CD14-positive monocyte (primary cell): ENCODE measurements around the gene CD200R1. TPM values are rescaled to one million over a fixed set of nuclear protein-coding genes. Genes with fewer than 3 reads are reported as not detected.

Source experiments
- DNase-seq, 3 donors: peaks; one replicate each; pipeline ENCODE4 v3.0.0-alpha.2; 2011 to 2022
- H2AFZ ChIP-seq: 2 replicates; pipeline ENCODE4 v1.6.0; 2012; ENCODE audit warnings: mild to moderate bottlenecking, low read depth, low read length, inconsistent platforms; ENCODE audit not compliant: insufficient read depth, poor library complexity, severe bottlenecking
- H3K27ac ChIP-seq, 2 donors: 1 replicate in 1 of 2; 2 replicates in 1 of 2; pipeline ENCODE4 v1.5.1; 2012 to 2013; ENCODE audit warnings: low read length in 2 of 2, control low read depth in 1 of 2, inconsistent platforms in 1 of 2, low read depth in 1 of 2, mild to moderate bottlenecking in 1 of 2
- H3K27me3 ChIP-seq, 2 donors: one replicate each; pipeline versions ENCODE4 v1.6.0 to v1.6.1; 2011 to 2013; ENCODE audit warnings: low read length in 2 of 2; ENCODE audit not compliant: control insufficient read depth in 2 of 2, insufficient read depth in 2 of 2
- H3K36me3 ChIP-seq, 2 donors: replicated peaks in 1 of 2; 1 replicate in 1 of 2; 2 replicates in 1 of 2; pipeline versions ENCODE4 v1.5.1 to v1.6.1; 2012 to 2013; ENCODE audit warnings: low read length in 2 of 2, control low read depth in 1 of 2, inconsistent platforms in 1 of 2, mild to moderate bottlenecking in 1 of 2; ENCODE audit not compliant: insufficient read depth in 2 of 2, control insufficient read depth in 1 of 2
- H3K4me1 ChIP-seq, 2 donors: 1 replicate in 1 of 2; 2 replicates in 1 of 2; pipeline versions ENCODE4 v1.5.1 to v1.6.1; 2012 to 2013; ENCODE audit warnings: low read length in 2 of 2, control low read depth in 1 of 2, inconsistent platforms in 1 of 2, mild to moderate bottlenecking in 1 of 2, moderate library complexity in 1 of 2; ENCODE audit not compliant: insufficient read depth in 2 of 2, control insufficient read depth in 1 of 2
- H3K4me2 ChIP-seq: replicated peaks from 2 replicates; pipeline ENCODE3; 2012; ENCODE audit warnings: low read length, moderate library complexity, mild to moderate bottlenecking; ENCODE audit not compliant: poor library complexity, severe bottlenecking; ENCODE audit errors: extremely low read depth
- H3K4me3 ChIP-seq, 3 experiments: fragments of 200-600 bp in 1 of 3; sonication (generic) in 1 of 3; replicated peaks in 1 of 3; 1 replicate in 2 of 3; 2 replicates in 1 of 3; pipeline ENCODE4 v1.5.1; 2011 to 2013; ENCODE audit warnings: low read length in 3 of 3, mild to moderate bottlenecking in 3 of 3, control low read depth in 2 of 3, low read depth in 2 of 3, inconsistent platforms in 1 of 3, moderate library complexity in 1 of 3
- H3K79me2 ChIP-seq: 2 replicates; pipeline ENCODE4 v1.6.0; 2012; ENCODE audit warnings: mild to moderate bottlenecking, control low read depth, inconsistent platforms, low read length, moderate library complexity; ENCODE audit not compliant: insufficient read depth
- H3K9ac ChIP-seq: 2 replicates; pipeline ENCODE4 v1.6.0; 2017; ENCODE audit warnings: low read length, mild to moderate bottlenecking; ENCODE audit not compliant: insufficient read depth, poor library complexity, severe bottlenecking
- H3K9me3 ChIP-seq, 2 donors: replicated peaks in 1 of 2; 1 replicate in 1 of 2; 2 replicates in 1 of 2; pipeline versions ENCODE4 v1.5.1 to v1.6.1; 2012 to 2013; ENCODE audit warnings: low read length in 2 of 2, control low read depth in 1 of 2; ENCODE audit not compliant: control insufficient read depth in 1 of 2, insufficient read depth in 1 of 2
- H4K20me1 ChIP-seq: 2 replicates; pipeline ENCODE4 v1.6.0; 2012; ENCODE audit warnings: mild to moderate bottlenecking, low read length, control low read depth, moderate library complexity; ENCODE audit not compliant: insufficient read depth
- H3K27ac Mint-ChIP-seq, 7 donors: one replicate each; pipeline ENCODE4 v1.8.0; 2020; ENCODE audit warnings: mild to moderate bottlenecking in 7 of 7, mixed read lengths in 7 of 7, moderate library complexity in 6 of 7, inconsistent platforms in 2 of 7
- H3K27me3 Mint-ChIP-seq, 3 donors: one replicate each; pipeline ENCODE4 v1.8.0; 2021 to 2022; ENCODE audit warnings: low read depth in 3 of 3, mild to moderate bottlenecking in 3 of 3, mixed read lengths in 3 of 3, moderate library complexity in 3 of 3, inconsistent platforms in 1 of 3
- H3K36me3 Mint-ChIP-seq, 2 donors: one replicate each; pipeline ENCODE4 v1.8.0; 2020; ENCODE audit warnings: mixed read lengths in 2 of 2, inconsistent platforms in 1 of 2, mild to moderate bottlenecking in 1 of 2
- H3K4me1 Mint-ChIP-seq: one replicate; pipeline ENCODE4 v1.8.0; 2020; ENCODE audit warnings: mild to moderate bottlenecking, mixed read lengths
- H3K4me3 Mint-ChIP-seq, 2 donors: one replicate each; pipeline ENCODE4 v1.8.0; 2020; ENCODE audit warnings: mild to moderate bottlenecking in 2 of 2, mixed read lengths in 2 of 2, moderate library complexity in 1 of 2
- H3K9me3 Mint-ChIP-seq, 7 donors: one replicate each; pipeline ENCODE4 v1.8.0; 2020 to 2022; ENCODE audit warnings: mixed read lengths in 7 of 7, mild to moderate bottlenecking in 6 of 7, moderate library complexity in 6 of 7, inconsistent platforms in 2 of 7
- CTCF ChIP-seq: fragments of 200-600 bp; IDR thresholded peaks from one replicate; pipeline ENCODE4 v1.8.0; 2022; ENCODE audit warnings: antibody characterized with exemption, mild to moderate bottlenecking
- WGBS: methylation state at CpG from one replicate; pipeline ENCODE4 v1.1.5; 2013; ENCODE audit warnings: missing lambda C conversion rate; ENCODE audit not compliant: insufficient coverage; 5-methylcytosine and 5-hydroxymethylcytosine counted together
- intact Hi-C, 2 donors: fragments of 100-400 bp; cut with micrococcal nuclease; formaldehyde crosslinking; loops; one replicate each; pipeline versions ENCODE4 v1.15.0 to v1.15.1; 2023
- polyA plus RNA-seq, 3 donors: library from polyadenylated mRNA; depleted of rRNA in 1 of 3; unstranded in 2 of 3; stranded (reverse) in 1 of 3; fragments of 300-500 nt in 2 of 3; fragments of >200 nt in 1 of 3; fragmentation: Illumina TruSeq in 2 of 3; gene quantifications; 1 replicate in 2 of 3; 2 replicates in 1 of 3; pipeline ENCODE4 v1.2.3, GENCODE V29; 2012 to 2021

Gene CD200R1
- polyA plus RNA-seq, 3 donors = 1.5 to 9.0 (median 1.6) TPM

DNA sequence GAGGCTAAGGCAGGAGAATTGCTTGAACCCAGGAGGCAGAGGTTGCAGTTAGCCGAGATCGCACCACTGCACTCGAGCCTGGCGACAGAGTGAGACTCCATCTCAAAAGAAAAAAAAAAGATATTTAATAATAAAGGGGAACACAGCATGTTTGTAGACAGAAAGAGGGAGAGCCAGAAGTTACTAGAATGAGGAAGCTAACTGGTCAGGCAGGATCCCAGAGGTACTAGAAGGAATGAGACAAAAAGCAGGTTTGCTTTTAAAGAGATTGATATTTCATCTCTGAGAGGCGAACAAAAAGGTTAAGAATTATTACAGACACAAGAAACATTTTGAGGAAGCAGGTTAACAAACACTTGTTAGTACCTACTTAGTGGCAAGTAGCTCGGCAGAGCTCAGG is 9.2 kb downstream of the CD200R1 start:
- peaks cover 7 to 14% of the 10 kb centered on the region in 2 donors for H3K9me3 ChIP-seq
- TF ChIP-seq CTCF = no peak
- peaks cover 6 to 21% (median 16%) of the 10 kb centered on the region in 7 donors for H3K9me3 Mint-ChIP-seq
- H3K27me3 Mint-ChIP-seq = peaks cover 0 to 1% (median 0%) of the 10 kb centered on the region in 3 donors
- peak; percentile 27 to 48 (median 38) for DNase-seq
- H3K4me2 ChIP-seq = peak overlapping the region; percentile 58
- intact Hi-C loops = loop anchor here (5.0 to 10.0 kb wide), 2 partner anchors 91 to 153 kb away; no protein-coding TSS in a partner anchor
- H3K4me3 Mint-ChIP-seq = peak overlapping the region in 1 of 2 donors; percentile 70
- H3K79me2 ChIP-seq = no peaks in the 10 kb centered on the region
- no peak overlapping the region for H2AFZ ChIP-seq
- no peaks in the 10 kb centered on the region for H3K27me3 ChIP-seq
- peaks cover 8 to 25% of the 10 kb centered on the region in 2 donors for H3K36me3 Mint-ChIP-seq
- peaks cover 41 to 49% of the 10 kb centered on the region in 2 donors for H3K4me1 ChIP-seq
- no peaks in the 10 kb centered on the region for H3K36me3 ChIP-seq
- no peaks in the 10 kb centered on the region for H4K20me1 ChIP-seq
- H3K27ac Mint-ChIP-seq = peak overlapping the region; percentile 61 to 91 (median 82)
- 60% methylated on average over 1 of the region's 6 CpGs for WGBS
- peak overlapping the region in 1 of 2 donors; percentile 83 for H3K27ac ChIP-seq
- H3K9ac ChIP-seq = no peak overlapping the region
- H3K4me1 Mint-ChIP-seq = peaks cover 47% of the 10 kb centered on the region
- H3K4me3 ChIP-seq = peak overlapping the region in 1 of 3 experiments; percentile 10

DNA sequence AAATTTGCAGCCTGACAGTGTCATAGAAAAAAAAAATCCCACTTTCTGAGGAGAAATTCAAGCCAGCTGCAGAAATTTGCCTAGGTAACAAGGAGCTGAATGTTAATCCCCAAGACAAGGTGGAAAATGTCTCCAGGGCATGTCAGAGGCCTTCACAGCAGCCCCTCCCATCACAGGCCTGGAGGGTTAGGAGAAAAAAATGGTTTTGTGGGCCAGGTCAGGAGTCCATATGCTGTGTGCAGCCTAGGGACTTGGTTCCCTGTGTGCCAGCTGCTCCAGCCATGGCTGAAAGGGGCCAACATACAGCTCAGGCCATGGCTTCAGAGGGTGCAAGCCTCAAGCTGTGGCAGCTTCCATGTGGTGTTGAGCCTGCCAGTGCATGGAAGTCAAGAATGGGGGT is 11.2 kb downstream of the CD200R1 start:
- H3K27me3 Mint-ChIP-seq = peaks cover 0 to 1% (median 0%) of the 10 kb centered on the region in 3 donors
- peaks cover 39% of the 10 kb centered on the region in 2 donors for H3K4me1 ChIP-seq
- peaks cover 6 to 21% (median 16%) of the 10 kb centered on the region in 7 donors for H3K9me3 Mint-ChIP-seq

More for the DNA sequence above, 11.2 kb downstream of the CD200R1 start:
- no peak overlapping the region for H3K4me3 ChIP-seq
- H3K9ac ChIP-seq = no peak overlapping the region
- Mint-ChIP-seq H3K27ac (no peak overlapping the region), H3K4me3 (no peak overlapping the region), H3K36me3 (peaks cover 8 to 25% of the 10 kb centered on the region in 2 donors), H3K4me1 (peaks cover 43% of the 10 kb centered on the region)
- no peaks in the 10 kb centered on the region for H4K20me1 ChIP-seq
- no peak overlapping the region for H3K4me2 ChIP-seq
- intact Hi-C loops = loop anchor here in 1 of 2 donors (10.0 kb wide), 1 partner anchor 89 kb away; no protein-coding TSS in a partner anchor
- H3K27ac ChIP-seq = no peak overlapping the region
- no peaks in the 10 kb centered on the region for H3K79me2 ChIP-seq
- TF ChIP-seq CTCF = no peak
- H2AFZ ChIP-seq = no peak overlapping the region
- peaks cover 7 to 14% of the 10 kb centered on the region in 2 donors for H3K9me3 ChIP-seq
- no peak for DNase-seq
- H3K27me3 ChIP-seq = no peaks in the 10 kb centered on the region
- H3K36me3 ChIP-seq = no peaks in the 10 kb centered on the region
